ENCODE data around the gene SNRNP48. TPM values are rescaled to one million over a fixed set of nuclear protein-coding genes. Genes with fewer than 3 reads are reported as not detected.

Gene SNRNP48
- total RNA-seq, 4 donors from 2014 or later: 10.2 to 39.7 (median 14.6) TPM

DNA sequence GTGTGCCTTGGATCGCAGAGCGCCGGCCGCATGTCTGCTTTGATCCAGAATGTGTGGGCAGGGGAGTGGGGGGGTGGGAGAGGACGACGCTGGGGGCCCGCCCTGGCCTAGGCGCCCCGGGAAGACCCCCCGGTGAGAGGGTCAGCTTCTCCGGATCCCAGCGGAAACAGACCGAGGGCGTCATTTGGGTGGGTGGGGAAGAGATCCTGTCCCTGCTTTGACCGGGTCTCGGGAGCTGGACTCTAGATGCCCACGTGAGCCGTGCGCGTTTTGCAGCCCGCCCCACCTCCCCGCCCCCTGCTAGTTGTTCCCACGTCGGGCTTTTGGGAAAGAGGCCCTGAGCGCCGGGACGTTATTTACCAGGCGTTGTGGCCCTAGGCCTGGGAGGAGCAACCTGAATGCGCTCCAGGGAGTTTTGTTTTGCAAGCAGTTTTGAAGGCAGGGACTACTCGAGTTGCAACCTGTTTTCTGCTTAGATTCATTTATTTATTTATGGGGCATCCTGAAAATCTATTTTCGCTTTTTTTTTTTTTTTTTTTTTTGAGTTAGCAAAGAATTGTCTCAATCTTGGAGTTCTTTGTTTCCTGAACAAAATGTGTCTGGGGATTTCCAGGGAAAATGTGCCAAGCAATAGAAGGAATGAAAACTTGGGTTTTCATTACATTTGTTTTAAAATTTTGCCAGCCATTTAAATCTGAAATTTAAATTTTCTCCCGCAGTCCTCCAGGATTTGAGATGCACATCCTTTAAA lies 46.9 kb upstream of the SNRNP48 start:
- H3K36me3 ChIP-seq: no peaks in the 10 kb centered on the region
- intact Hi-C loops (cut with DNase I; ENCODE audit: low total_unique reads): no loop called here
- peak overlapping the region; percentile 18 to 57 for H3K27ac ChIP-seq
- peak overlapping the region; percentile 18 to 48 for H3K4me3 ChIP-seq
- TF ChIP-seq, protein P1, sequence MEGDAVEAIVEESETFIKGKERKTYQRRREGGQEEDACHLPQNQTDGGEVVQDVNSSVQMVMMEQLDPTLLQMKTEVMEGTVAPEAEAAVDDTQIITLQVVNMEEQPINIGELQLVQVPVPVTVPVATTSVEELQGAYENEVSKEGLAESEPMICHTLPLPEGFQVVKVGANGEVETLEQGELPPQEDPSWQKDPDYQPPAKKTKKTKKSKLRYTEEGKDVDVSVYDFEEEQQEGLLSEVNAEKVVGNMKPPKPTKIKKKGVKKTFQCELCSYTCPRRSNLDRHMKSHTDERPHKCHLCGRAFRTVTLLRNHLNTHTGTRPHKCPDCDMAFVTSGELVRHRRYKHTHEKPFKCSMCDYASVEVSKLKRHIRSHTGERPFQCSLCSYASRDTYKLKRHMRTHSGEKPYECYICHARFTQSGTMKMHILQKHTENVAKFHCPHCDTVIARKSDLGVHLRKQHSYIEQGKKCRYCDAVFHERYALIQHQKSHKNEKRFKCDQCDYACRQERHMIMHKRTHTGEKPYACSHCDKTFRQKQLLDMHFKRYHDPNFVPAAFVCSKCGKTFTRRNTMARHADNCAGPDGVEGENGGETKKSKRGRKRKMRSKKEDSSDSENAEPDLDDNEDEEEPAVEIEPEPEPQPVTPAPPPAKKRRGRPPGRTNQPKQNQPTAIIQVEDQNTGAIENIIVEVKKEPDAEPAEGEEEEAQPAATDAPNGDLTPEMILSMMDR (IDR thresholded peaks at IDR 0.05): no peak
- no peak for TF ChIP-seq POLR2A (IDR thresholded peaks at IDR 0.05)
- H3K4me1 ChIP-seq: peaks cover 0 to 22% of the 10 kb centered on the region in 2 donors
- peak in 1 of 2 donors; percentile 30 for DNase-seq
- H3K9me3 ChIP-seq: no peaks in the 10 kb centered on the region
- peaks cover 18 to 26% of the 10 kb centered on the region in 2 donors for H3K27me3 ChIP-seq

DNA sequence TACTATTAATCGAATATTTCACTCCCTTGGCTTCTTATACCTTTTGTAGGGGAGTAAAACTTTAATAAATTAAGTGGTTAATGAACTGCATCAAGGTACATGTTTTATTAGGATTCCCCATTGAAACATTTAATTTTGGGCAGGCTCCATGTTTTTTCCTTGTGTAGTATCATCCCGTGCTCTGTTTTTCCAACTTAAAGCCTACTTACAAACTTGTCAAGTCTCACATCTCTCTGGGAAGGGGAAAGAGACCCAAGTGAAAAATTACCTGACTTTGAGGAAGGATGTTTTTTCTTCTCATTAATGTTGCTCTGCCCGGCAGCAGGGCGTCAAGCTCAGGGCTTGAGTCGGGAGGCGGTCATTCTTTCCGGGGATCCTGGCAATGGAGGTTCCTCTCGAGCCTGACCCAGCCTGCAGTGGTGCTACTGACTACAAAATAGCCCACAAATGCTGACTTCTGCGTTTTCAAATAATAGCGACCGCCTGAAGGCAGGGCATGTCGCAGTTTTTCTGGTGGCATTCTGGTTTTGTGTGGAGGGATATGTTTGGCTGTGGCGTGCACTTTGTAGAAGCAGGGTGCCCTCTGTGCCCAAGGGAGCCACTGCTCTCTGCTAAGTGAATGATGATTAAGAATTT lies 46.1 kb upstream of the SNRNP48 start:
- no peaks in the 10 kb centered on the region for H3K9me3 ChIP-seq
- no peaks in the 10 kb centered on the region for H3K36me3 ChIP-seq
- intact Hi-C loops (cut with DNase I; ENCODE audit: low total_unique reads): no loop called here
- no peak for DNase-seq
- H3K27ac ChIP-seq: no peak overlapping the region
- H3K27me3 ChIP-seq: peaks cover 18 to 23% of the 10 kb centered on the region in 2 donors
- no peak overlapping the region for H3K4me3 ChIP-seq
- TF ChIP-seq, protein P1 (IDR thresholded peaks at IDR 0.05): no peak
- no peak for TF ChIP-seq POLR2A (IDR thresholded peaks at IDR 0.05)
- H3K4me1 ChIP-seq: peaks cover 0 to 22% of the 10 kb centered on the region in 2 donors

DNA sequence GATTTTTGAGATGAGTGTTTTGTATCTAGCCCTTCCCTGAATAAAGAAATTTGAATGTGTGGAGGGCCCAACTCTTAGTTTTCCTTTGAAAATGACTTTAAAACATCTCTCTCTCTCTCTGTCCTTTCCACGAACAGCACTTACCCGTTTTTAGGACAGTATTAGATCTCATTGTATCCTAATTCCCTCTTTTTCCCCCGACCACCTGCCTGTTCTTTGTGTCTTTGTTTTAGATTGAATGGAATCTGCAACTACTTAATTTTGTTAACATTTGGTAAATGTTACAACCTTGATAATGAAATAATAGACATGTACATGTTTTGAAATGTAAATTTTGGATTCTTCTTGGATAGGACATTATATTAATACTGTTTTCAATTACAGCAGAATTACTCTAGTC lies 45.4 kb upstream of the SNRNP48 start:
- intact Hi-C loops (cut with DNase I; ENCODE audit: low total_unique reads): no loop called here
- H3K27me3 ChIP-seq: peaks cover 17 to 18% of the 10 kb centered on the region in 2 donors

DNA sequence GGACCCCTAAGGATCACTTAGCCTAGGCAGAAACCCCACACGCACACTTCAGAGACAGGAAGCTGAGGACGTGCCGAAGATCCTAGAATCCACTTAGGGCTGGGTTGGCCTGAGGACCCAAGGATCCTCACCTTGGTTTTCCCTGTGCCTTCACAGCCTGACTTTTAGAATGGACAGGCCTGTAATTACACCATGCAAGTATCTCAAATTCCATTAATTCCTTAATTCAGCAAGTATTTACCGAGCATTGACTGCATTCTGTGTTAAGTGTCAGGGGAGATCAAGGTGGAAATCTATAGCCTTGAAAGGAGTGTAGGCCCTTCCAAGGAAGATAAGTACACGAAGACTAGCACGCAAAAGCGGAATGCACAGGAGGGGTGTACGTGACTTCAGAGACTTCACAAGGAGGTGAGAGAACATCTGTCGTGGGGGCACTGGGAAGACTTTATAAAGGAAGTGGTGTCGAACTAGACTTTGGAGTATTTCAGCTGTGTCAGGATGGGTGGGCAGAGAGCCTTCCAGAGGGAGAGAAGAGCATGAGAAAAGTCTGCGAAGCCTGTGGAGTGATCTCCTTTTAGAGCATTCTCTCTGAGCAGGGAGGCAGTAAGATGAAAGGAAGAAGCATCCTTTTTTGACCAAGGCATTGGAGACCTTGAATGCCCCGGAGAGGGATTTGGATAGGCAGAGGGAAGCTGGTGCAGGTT lies 44.5 kb upstream of the SNRNP48 start:
- intact Hi-C loops (cut with DNase I; ENCODE audit: low total_unique reads): no loop called here
- TF ChIP-seq, protein P1 (IDR thresholded peaks at IDR 0.05): no peak
- TF ChIP-seq POLR2A (IDR thresholded peaks at IDR 0.05): no peak

More for the DNA sequence above, 45.4 kb upstream of the SNRNP48 start:
- DNase-seq: no peak
- no peaks in the 10 kb centered on the region for H3K36me3 ChIP-seq
- no peaks in the 10 kb centered on the region for H3K9me3 ChIP-seq
- H3K4me3 ChIP-seq: no peak overlapping the region
- no peak overlapping the region for H3K27ac ChIP-seq
- H3K4me1 ChIP-seq: peaks cover 0 to 22% of the 10 kb centered on the region in 2 donors
- TF ChIP-seq, protein P1 (IDR thresholded peaks at IDR 0.05): no peak
- no peak for TF ChIP-seq POLR2A (IDR thresholded peaks at IDR 0.05)

More for the DNA sequence above, 44.5 kb upstream of the SNRNP48 start:
- Histone ChIP-seq H3K4me3 (no peak overlapping the region), H3K36me3 (no peaks in the 10 kb centered on the region), H3K27me3 (peaks cover 16 to 18% of the 10 kb centered on the region in 2 donors), H3K27ac (no peak overlapping the region), H3K4me1 (peaks cover 0 to 22% of the 10 kb centered on the region in 2 donors), H3K9me3 (no peaks in the 10 kb centered on the region)
- no peak for DNase-seq

Data from uterus (tissue), 4 donors.